NOMO-1 treated with dmso at 0.1 percent for 144 hours (cell line): ENCODE results near the gene SPINT2.

Experiments
- DNase-seq: peaks from one replicate; lab custom pipeline; 2025; ENCODE audit not compliant: unreplicated experiment; lab: John Stamatoyannopoulos, UW

The SPINT2 gene

GRCh38 chr19:38291855-38292254 lies 27.5 kb downstream of the SPINT2 start:
- no peak for DNase-seq

DNA sequence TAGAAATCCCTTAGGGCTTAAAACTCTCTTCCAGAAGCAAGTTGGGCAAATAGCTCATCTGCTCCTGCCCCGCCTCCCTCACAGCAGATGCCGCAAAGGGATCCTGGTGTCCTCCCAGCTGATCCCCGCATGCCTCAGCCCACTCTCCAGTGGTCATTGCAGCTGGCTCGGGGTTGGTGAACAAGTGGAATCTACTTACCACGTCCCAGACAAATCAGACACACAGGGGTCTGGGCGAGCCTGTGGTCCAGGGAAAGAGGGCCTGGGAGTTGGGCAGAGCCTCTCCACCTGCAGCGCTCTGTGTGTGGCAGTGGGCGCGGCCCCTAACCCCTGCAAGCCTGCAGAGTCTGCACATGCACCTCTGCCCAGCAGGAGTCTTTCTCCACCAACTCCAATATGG lies 28.9 kb downstream of the SPINT2 start:
- no peak for DNase-seq

GRCh38 chr19:38294090-38294489 lies 29.7 kb downstream of the SPINT2 start:
- DNase-seq: no peak

DNA sequence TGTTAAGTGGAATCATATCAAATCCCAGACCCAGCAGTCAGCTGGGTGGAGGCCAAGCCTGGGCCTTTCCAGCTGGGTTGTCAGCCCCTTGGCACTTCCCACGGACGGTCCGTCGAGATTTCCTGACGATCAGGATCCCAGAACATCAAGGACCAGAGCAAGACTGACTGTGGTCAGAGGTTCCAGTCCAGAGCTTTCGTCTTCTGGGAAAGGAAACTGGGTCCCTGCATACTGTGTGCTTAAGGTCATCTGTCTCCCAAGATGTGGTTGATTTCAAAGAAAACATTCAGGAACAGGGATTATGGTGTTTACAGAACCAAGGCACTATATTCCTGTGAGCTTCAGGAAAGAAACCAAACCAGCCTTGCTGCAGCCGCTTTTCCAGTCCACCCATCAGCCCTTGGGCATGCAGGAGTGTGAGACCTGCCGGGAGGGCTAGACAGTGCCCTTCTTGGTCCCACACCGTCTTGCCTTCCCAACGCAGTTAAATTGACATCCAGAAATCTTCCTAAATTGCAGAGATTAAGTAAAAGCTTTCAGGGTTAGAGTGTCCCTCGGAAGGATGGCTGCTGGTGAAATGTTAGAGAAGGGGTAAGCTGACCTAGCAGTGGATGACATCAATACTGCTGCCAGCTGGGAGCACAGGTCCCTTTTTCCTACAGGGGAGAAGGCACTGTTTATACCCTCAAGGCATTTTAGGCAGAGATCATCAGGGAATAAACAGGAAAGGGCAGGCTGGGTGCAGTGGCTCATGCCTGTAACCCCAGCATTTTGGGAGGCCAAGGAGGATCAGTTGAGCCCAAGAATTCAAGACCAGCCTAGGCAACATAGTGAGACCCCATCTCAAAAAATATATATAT lies 34.7 kb downstream of the SPINT2 start:
- no peak for DNase-seq

DNA sequence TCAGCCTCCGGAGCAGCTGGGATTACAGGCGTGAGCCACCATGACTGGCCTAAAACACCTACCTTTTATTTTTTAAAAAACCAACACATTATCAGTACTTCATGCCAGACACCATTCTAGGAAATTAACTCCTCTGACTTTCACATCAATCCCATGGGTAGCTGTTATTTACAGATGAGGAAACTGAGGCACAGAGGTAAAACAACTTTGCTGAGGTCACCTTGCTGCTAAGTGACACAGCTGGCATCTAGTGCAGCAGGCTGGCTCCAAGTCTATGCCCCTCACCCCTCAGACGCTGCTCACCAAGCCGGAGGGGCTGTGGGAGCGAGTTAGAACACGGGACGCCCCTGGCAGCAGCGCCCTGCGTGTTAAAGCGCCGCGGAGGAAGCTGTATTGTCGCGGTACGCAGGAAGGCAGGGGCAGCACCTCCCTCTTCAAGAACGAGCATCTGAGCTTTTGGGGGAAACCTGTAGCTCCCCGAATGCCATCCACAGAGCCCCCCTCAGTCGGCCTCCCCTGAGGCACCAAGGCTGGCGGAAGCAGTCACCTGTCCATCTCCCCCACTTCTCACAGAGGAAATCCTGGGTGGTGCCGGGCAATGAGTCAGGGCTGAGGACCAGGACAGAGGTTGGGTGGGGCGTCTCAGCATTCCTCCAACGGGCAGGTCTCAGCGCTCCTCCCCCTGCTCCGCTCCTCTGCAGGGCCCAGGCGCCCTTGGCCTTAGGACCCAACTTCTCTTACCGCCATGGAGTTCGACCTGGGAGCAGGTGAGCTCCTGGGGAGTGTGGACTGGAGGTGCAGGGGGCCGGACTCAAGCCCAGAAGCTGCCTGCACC lies 39.4 kb downstream of the SPINT2 start, which contains the start of gene C19orf33:
TSS of gene C19orf33 (plus strand) at position 735 of the 835 bp plus-strand sequence. CDS start at position 746, 11 bp downstream.
- no peak for DNase-seq

DNA sequence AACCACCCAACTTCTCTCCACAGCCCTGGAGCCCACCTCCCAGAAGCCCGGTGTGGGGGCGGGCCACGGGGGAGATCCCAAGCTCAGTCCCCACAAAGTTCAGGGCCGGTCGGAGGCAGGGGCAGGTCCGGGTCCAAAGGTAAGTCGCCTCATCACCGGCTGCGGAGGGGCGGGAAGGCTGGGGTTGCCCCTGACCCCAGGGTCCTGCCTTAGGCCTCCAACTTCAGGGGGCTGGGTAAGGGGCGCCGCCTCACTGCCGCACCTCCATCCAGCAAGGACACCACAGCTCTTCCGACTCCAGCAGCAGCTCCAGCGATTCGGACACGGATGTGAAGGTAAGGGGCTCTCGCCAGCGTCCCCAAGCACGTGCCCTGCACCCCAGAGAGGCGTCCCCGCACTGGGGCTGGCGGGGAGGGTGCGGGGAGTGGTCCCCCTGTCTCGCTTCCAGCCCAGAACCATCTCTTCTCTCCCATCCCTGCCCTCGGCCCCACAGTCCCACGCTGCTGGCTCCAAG lies 40.0 kb downstream of the SPINT2 start:
- DNase-seq: no peak

DNA sequence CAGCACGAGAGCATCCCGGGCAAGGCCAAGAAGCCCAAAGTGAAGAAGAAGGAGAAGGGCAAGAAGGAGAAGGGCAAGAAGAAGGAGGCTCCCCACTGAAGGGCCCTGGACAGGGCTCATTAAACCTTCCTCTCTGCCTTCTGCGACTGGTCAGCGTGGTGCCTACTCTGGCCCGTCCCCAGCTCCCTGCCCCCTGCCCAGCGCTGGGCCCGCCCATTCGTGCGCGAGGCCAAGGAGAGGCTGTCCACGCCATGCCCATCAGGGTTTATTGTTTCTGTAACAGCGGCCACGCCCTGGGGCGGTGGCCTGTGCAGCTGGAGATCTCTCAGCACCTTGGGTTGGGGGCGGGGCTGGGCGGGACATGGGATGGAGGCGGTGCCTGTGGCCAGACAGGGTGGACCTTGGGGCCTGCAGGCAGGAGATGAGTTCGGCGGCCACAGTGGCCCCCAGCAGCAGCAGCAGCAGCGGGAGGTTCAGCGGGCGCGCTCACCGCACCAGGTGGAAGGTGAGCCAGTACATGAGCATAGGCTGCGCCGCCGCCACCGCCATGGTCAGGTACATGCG lies 40.6 kb downstream of the SPINT2 start:
- DNase-seq: no peak

DNA sequence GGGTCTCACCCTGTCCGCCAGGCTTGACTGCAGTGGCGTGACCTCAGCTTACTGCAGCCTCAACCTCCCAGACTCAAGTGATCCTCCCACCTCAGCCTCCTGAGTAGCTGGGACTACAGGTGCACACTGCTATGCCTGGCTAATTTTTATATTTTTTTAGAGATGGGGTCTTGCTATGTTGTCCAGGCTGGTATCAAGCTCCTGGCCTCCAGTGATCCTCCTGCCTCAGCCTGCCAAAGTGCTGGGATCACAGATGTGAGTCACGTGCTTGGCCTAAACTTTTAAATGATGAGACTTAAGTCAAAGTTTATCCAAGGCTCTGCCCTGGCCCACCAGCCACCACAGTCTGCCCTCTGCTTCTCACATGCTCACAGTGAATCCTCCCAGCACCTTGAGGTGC lies 41.9 kb downstream of the SPINT2 start:
- no peak for DNase-seq

- DNase-seq: no peak
These were observed 42.7 kb downstream of the SPINT2 start for GRCh38 chr19:38307076-38307475.

GRCh38 chr19:38307597-38307996 lies 43.2 kb downstream of the SPINT2 start:
- DNase-seq: no peak

GRCh38 chr19:38308006-38308766 lies 43.8 kb downstream of the SPINT2 start:
- DNase-seq: no peak

DNA sequence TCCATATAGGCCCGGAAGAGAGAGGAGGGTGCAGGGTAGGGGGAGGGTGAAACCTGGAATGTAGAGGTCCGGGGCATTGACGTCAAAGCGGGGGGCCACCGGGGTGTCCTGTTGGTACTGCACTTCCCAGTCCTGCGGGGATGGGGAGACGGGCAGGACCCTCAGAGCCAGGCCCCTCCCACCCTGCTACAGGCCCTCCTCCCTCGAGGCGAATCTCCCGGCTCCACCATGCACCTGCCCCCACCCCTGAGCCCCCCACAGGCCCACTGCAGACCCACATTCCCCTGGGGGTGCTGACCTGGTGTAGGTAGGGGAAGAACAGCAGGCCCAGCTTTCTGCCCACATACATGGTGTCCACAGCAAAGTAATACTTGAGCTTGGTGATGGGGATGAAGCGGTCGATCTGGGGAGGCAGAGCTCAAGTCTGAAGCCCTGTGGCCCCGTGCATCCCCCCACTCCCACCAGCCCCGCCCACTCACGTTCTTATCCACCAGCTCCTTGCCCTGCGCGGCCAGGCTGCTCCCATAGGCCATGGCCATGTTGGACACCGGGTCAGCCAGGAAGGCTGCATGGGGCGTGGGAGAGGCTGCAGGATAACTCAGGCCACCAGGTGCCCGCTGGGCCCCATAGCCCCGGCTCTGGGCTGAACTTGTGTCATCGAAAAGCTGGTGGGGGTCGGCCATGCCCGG lies 44.7 kb downstream of the SPINT2 start:
- DNase-seq: no peak

DNA sequence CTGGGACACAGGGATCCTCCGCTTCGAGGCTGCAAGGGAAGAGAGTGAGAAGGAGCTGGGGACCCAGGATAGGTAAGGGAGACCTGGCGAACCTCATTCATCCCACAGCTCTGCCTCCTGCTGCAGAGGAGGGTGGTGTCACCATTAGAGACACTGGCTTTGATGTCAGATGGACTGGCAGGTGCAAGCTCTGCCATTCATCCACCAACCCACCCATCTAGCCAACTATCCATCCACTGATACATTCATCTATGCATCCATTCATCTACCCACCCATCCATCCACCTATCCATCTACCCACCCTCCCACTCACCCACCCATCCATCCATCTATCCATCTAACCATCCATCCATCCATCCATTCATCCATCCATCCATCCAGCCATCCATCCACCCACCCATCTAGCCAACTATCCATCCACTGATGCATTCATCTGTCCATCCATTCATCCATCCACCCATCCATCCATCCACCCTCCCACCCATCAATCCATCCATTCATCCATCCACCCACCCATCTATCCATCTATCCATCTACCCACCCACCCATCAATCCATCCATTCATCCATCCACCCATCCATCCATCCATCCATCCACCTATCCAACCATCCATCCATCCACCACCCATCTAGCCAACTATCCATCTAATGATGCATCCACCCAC lies 45.4 kb downstream of the SPINT2 start:
- no peak for DNase-seq

GRCh38 chr19:38310279-38310670 lies 45.9 kb downstream of the SPINT2 start:
- DNase-seq: no peak

GRCh38 chr19:38310986-38311385 lies 46.6 kb downstream of the SPINT2 start:
- DNase-seq: no peak

- DNase-seq: peak; percentile 97
These were observed 51.5 kb downstream of the SPINT2 start, which contains the start of gene YIF1B for GRCh38 chr19:38315657-38316476. TSS of gene YIF1B (minus strand) at chr19:38315947. CDS start at chr19:38315917, 30 bp downstream.

DNA sequence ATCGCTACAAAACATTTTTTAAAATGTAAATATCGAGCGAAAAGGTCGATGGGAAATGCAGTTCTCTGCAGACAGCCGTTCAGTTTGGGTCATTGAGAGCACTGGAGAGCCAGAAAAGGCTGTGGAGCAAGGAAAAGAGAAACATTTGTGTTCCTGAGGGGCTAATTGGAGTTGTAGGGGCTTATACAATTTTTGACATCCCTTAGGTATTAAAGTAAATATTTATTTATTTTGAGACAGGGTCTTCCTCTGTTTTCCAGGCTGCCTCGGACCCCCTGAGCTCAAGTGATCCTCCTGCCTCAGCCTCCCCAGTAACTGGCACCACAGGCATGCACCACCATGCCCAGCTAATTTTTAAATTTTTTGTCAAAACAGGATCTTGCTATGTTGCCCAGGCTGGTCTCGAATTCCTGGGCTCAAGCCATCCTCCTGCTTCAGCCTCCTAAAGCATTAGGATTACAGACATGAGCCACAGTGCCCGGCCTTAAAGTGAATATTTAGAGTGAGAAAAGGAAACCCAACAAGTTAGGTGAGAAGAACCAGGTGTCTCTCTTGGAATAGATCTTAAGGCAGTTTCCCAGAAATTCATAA lies 52.2 kb downstream of the SPINT2 start:
- DNase-seq: no peak

DNA sequence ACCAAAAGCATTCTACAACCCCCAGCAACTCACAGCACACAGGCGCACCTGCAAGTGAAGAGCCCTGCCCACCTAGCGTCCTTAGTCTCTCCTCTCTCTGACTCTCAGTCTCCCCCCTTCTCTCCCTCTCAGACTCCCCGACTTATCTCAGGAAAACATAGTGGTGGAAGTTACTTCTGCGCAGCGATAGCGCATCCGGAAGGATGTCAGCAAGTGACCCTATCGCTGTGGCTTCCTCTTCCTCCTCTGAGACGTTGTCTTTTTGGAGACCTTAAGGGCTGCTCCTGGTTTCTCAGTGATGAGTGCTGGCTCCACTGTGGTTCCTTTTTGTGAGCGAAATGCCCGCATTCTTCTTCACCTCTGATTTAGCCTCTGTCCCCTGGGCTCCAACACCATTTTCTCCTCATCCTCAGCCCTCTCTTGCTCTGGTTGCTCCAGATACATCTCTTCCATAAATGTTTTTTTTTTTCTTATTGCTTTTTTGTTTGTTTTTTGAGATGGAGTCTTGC lies 52.8 kb downstream of the SPINT2 start:
- DNase-seq: peak; percentile 58
